Mesothelial cell of epicardium (in vitro differentiated cells): ENCODE data around the gene DAZAP2. TPM values are rescaled to one million over a fixed set of nuclear protein-coding genes. Genes with fewer than 3 reads are reported as not detected.
"Not testable (repeated sequence)": the region's sequence is repeated elsewhere in the genome, so short reads cannot be mapped to it uniquely, and the experiment has no call there.

Experiments used
- DNase-seq, 2 experiments: peaks; one replicate each; pipeline ENCODE4 v3.0.0; 2021; ENCODE audit warnings: low spot score in 2 of 2; ENCODE audit not compliant: unreplicated experiment in 2 of 2
- H3K27ac Mint-ChIP-seq: 2 replicates; pipeline ENCODE4 v1.8.0; 2021; ENCODE audit warnings: mixed read lengths
- H3K27me3 Mint-ChIP-seq: 2 replicates; pipeline ENCODE4 v1.8.0; 2021; ENCODE audit warnings: low read depth, mixed read lengths
- H3K36me3 Mint-ChIP-seq: 2 replicates; pipeline ENCODE4 v1.8.0; 2021; ENCODE audit warnings: mixed read lengths
- H3K4me1 Mint-ChIP-seq: 2 replicates; pipeline ENCODE4 v1.8.0; 2021; ENCODE audit warnings: mixed read lengths
- H3K4me3 Mint-ChIP-seq: 2 replicates; pipeline ENCODE4 v1.8.0; 2021; ENCODE audit warnings: mild to moderate bottlenecking, moderate library complexity, mixed read lengths
- H3K9me3 Mint-ChIP-seq: 2 replicates; pipeline ENCODE4 v1.8.0; 2021; ENCODE audit warnings: mixed read lengths
- CTCF ChIP-seq: fragments of 200-600 bp; sonication (generic); IDR thresholded peaks from one replicate; pipeline ENCODE4 v1.5.0; 2021; ENCODE audit warnings: antibody characterized with exemption; ENCODE audit not compliant: unreplicated experiment
- total RNA-seq: library from RNA; stranded (reverse); gene quantifications from 3 replicates; pipeline ENCODE4 v1.2.1, GENCODE V29; 2021

The DAZAP2 gene
- total RNA-seq, 1 donor from 2014 or later: 101 TPM

DNA sequence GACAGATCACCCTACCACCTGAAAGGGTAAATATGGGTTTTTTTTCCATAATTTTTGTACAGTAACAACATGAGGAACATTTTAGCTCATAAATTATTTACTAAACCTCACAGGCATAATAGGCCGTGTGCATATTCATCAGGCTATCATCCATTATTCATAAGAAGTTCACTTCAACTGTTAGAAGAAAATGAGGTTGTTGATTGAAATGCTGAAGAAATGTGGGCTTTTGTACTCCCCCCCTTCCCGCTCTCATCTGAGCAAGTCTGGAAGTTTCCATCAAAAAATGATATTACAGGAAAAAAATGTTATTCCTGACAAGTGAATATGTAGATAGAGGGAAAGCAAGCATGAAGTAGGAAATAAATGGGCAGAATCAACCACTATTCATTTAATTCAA is 12.9 kb upstream of the DAZAP2 start:
- Mint-ChIP-seq H3K4me3 (no peak overlapping the region), H3K36me3 (peaks cover 2% of the 10 kb centered on the region), H3K4me1 (no peaks in the 10 kb centered on the region), H3K27ac (no peak overlapping the region), H3K9me3 (no peaks in the 10 kb centered on the region), H3K27me3 (no peaks in the 10 kb centered on the region)
- no peak for DNase-seq
- no peak for TF ChIP-seq CTCF

GRCh38 chr12:51227112-51227511 is 11.5 kb upstream of the DAZAP2 start:
- H3K4me3 Mint-ChIP-seq, H3K9me3 Mint-ChIP-seq, DNase-seq, H3K4me1 Mint-ChIP-seq, H3K27ac Mint-ChIP-seq, H3K36me3 Mint-ChIP-seq, H3K27me3 Mint-ChIP-seq: not testable (repeated sequence)

DNA sequence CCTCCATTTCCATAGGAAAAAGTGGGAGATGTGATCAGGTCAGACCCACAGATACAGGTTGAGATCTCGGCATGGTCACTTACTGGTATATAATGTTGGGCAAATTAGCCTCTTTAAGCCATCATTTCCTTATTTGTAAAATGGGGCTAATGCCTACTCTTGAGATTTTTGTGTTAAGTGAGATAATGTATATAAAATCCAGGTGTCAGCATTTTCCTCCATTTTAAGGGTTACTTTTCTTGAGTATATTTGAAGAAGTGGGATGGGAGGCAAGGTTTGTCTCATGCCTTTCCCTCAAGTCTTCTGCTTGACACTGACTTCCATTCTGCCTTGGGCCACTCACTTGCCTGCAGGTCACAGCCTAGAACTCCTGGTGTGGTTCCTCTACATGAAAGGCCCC is 10.7 kb upstream of the DAZAP2 start:
- Mint-ChIP-seq H3K4me3 (no peak overlapping the region), H3K4me1 (no peaks in the 10 kb centered on the region), H3K9me3 (no peaks in the 10 kb centered on the region), H3K27ac (no peak overlapping the region), H3K27me3 (no peaks in the 10 kb centered on the region), H3K36me3 (peaks cover 2% of the 10 kb centered on the region)
- no peak for DNase-seq
- no peak for TF ChIP-seq CTCF

- Mint-ChIP-seq H3K4me1 (no peaks in the 10 kb centered on the region), H3K27ac (no peak overlapping the region), H3K4me3 (no peak overlapping the region), H3K9me3 (no peaks in the 10 kb centered on the region), H3K36me3 (peaks cover 2% of the 10 kb centered on the region), H3K27me3 (no peaks in the 10 kb centered on the region)
- no peak for DNase-seq
- no peak for TF ChIP-seq CTCF
Measured at GRCh38 chr12:51229116-51229809, 9.4 kb upstream of the DAZAP2 start.

DNA sequence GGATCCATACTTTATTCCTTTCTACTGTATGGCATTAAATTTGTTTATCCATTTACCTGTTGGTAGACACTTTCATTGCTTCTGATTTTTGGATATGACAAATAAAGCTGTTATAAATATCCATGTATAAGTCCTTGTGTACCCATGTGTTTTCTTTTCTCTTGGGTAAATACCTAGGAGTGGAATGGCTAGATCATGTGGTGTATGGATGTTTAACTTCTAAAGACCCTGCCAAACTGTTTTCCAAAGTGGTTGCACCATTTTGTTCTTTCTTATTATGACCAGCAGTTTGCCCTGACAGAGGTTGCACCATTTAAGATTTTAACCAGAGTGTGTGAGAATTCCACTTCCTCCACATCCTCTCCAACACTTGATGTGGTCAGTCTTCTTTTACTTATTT is 6.0 kb upstream of the DAZAP2 start:
- no peak for TF ChIP-seq CTCF
- no peak for DNase-seq
- H3K4me3 Mint-ChIP-seq: no peak overlapping the region
- H3K27me3 Mint-ChIP-seq: no peaks in the 10 kb centered on the region
- H3K36me3 Mint-ChIP-seq: no peaks in the 10 kb centered on the region
- H3K9me3 Mint-ChIP-seq: no peaks in the 10 kb centered on the region
- H3K4me1 Mint-ChIP-seq: no peaks in the 10 kb centered on the region
- no peak overlapping the region for H3K27ac Mint-ChIP-seq

DNA sequence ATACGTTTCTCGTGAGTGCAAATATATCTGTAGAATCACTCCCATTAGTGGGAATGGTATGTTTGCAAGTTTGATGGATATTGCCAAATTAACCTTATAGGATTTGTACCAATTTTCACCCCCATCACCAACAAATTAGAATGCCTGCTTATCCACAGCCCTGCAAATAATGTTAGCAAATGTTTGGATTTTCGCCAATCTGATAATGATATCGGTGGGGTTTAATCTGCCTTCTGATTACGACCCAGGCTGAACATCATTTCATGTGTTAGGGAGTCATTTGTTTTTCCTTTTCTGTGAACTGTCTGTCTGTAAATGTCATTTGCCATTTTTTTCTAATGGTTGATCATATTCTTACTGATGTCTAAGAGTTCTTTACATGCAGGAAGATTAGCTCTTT is 4.1 kb upstream of the DAZAP2 start:
- H3K4me3 Mint-ChIP-seq: no peak overlapping the region
- no peak for TF ChIP-seq CTCF
- DNase-seq: no peak
- no peaks in the 10 kb centered on the region for H3K27me3 Mint-ChIP-seq
- H3K4me1 Mint-ChIP-seq: peaks cover 6% of the 10 kb centered on the region
- no peaks in the 10 kb centered on the region for H3K9me3 Mint-ChIP-seq
- H3K36me3 Mint-ChIP-seq: no peaks in the 10 kb centered on the region
- H3K27ac Mint-ChIP-seq: no peak overlapping the region
